Measurements from ENCODE around the gene PDE4B.

PDE4B gene

GRCh38 chr1:66282891-66283621 lies 490.4 kb downstream of the PDE4B start:
- no peak for DNase-seq (ENCODE audit: low read depth, low spot score)

- no peak for DNase-seq (ENCODE audit: low read depth, low spot score)
Observed at GRCh38 chr1:66283622-66284041, 490.9 kb downstream of the PDE4B start.

GRCh38 chr1:66284746-66285145 lies 492.1 kb downstream of the PDE4B start:
- DNase-seq (ENCODE audit: low read depth, low spot score), result no peak

DNA sequence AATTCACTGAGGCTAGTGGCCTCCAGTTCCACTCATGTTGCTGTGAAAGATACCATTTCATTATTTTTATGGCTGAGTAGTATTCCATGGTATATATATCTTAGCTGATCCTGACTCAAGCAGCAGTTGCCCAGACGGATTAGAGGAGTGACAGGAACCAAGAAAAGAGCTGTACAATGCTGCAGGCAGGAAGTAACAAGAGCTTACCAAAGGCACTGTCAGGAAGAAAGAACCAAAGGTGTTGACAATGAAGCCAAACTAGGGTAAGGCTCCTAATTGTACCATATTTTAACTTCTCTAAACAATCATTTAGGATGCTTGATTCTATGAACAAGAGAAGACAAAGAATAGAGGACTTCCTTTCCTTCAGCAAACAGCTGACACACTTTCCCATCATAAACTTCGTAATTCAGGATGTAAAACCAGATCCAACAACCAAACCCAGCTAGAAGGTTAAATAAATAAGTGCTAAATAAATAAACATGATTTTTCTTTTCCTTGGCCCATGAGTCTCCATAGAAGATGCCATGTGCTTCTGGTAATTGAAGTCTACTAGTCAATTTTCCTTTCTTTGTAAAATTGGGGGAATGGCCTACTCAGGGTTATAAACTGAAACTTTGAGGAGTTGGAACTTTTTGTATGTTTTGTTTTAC lies 493.0 kb downstream of the PDE4B start:
- no peak for DNase-seq (ENCODE audit: low read depth, low spot score)

DNA sequence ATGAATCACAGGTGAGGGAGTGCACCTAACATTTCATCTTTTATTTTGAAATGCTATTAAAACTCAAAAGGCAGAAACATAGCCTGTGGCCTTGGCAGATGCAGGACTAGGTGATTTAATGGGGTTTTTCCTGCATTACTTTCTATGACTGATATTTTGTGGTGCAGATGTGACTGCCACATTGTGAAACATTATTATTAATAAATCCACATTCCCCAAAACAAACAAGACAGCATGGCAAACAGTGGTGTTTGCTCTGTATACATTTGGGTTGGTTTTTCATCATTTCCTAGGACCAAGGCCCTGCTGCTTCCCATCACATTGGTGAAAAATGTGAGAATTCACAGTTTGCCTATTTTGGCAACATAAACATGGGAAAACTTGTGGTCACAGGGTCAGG lies 493.6 kb downstream of the PDE4B start:
- no peak for DNase-seq (ENCODE audit: low read depth, low spot score)

GRCh38 chr1:66288048-66288447 lies 495.4 kb downstream of the PDE4B start:
- no peak for DNase-seq (ENCODE audit: low read depth, low spot score)

DNA sequence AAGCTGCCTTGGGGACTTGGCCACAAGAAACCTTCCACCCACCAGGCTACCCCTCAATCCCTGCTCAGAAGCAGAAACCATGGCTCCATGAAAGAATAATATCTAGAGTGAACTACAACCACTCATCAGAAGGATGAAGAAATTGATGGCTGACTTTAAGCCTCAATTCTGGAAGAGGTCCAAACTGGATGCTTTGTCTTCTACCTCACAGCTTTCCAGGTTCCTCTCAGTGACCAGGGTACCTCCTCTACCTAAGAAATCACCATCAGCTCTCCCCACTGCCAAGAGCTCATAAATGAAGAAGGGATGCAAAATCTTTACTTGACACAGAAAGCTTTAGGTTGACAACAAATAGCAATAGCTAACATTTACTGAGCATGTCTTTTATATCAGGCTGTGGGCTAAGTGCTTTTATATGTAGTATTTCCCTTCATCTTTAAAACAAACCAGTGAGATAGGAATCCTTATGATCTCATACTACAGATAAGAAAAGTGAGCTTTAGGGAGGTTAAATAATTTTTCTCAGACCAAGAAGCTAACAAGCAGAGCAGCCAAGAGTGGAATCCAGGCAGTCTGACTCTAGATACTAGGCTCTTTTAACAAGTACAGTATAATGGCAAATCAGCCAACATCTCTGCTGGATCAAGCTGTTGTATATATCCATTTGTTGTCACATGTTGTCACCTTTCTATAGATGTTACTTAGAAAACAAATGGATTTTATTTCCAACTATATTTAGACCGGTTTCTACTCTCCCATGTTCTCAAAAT lies 498.3 kb downstream of the PDE4B start:
- no peak for DNase-seq (ENCODE audit: low read depth, low spot score)

- no peak for DNase-seq (ENCODE audit: low read depth, low spot score)
Observed at GRCh38 chr1:66291531-66291864, 498.8 kb downstream of the PDE4B start.

GRCh38 chr1:66292305-66292704 lies 499.6 kb downstream of the PDE4B start:
- DNase-seq (ENCODE audit: low read depth, low spot score), result no peak

DNA sequence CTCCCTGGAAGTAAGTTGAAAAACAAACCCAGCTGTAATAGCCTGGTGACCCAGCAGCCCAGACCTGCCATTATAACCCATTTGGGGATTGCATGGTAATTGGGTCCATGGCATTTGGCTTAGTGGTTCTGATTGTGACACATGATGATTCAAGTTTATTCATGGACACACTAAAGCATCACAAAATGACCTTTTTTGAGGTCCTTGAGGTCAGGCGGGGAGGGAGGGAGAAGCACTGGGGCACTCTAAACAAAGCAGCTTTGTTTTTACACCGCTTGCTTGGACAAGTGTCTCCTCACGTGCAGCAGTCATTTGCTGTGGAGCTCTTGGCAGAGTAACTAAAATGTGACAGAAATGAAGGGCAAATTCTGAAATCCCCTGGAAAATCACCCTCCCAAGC lies 500.2 kb downstream of the PDE4B start:
- DNase-seq (ENCODE audit: low read depth, low spot score), result no peak

GRCh38 chr1:66294707-66295370 lies 502.1 kb downstream of the PDE4B start:
- DNase-seq (ENCODE audit: low read depth, low spot score), result no peak

DNA sequence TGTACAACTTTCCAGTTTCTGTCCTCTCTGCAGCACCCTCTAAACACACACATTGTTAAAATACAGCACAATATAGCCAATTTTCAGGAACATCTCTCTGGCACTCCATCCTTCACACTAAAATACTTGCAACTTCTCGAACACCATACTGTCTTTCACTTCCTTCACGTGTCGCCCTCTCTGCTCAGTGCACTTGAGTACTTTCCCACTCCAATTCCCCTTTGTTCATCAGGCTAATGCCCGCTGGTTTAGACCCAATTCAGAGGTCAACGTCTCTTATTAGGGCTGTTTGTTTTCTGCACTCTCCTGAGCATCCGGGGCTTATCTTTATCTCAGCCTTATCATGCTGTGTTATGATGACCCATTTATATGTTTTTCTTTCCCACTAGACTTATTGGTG lies 503.1 kb downstream of the PDE4B start:
- no peak for DNase-seq (ENCODE audit: low read depth, low spot score)

DNA sequence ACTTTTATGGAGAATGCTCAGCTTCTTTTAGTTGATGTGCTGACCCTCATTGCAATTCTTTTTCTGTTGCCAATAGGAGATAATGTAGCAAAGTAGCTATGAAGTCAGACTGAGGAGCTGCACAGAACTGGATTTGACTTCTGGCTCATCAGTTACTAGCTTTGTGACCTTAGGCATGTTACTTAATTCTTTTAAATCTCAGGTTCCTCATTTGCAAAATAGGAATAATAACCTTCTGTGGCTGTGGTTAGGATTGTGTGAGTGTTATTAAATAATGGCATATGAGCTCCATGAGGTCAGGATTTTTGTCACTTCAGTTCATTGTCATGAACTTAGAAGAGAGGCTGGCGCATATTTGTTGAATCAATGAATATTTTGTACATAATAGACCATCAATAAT lies 503.7 kb downstream of the PDE4B start:
- no peak for DNase-seq (ENCODE audit: low read depth, low spot score)

DNA sequence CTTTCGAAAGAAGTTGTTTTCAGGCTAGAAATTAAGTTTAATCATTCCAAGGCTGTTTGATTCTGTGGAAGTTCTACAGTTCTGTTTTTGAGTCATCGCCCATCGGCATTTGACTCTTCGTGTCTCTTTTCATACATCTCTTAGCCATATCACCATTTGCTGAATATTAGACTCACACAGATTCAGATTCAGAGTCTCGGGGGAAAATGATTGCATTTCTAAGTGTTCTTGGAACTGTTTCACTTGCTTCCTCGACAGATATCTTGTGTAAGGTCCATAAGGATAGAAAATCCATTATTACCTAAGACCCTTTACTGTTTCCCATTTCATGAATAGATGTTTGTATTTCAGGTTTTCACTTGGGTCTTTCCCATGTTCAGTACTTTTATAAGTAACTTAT lies 504.3 kb downstream of the PDE4B start:
- no peak for DNase-seq (ENCODE audit: low read depth, low spot score)

DNA sequence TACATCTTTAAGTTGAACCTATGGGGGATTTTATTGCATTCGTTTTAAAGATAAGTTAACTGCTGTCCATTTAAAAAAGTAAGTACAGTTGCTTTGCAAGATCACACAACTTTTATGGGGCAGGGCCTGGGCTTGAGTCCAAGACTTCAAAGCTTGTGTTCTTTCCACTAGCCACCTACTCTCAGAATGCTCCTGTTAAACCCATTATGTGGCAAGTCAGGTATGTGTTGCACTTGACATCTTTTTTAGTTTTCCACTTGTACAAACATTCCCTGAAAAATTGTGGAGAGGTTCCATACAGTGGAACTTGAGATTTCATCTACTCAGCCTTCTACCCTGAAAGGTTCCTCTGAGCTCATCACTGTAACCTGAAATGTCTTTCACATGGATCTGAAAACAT lies 505.8 kb downstream of the PDE4B start:
- no peak for DNase-seq (ENCODE audit: low read depth, low spot score)

DNA sequence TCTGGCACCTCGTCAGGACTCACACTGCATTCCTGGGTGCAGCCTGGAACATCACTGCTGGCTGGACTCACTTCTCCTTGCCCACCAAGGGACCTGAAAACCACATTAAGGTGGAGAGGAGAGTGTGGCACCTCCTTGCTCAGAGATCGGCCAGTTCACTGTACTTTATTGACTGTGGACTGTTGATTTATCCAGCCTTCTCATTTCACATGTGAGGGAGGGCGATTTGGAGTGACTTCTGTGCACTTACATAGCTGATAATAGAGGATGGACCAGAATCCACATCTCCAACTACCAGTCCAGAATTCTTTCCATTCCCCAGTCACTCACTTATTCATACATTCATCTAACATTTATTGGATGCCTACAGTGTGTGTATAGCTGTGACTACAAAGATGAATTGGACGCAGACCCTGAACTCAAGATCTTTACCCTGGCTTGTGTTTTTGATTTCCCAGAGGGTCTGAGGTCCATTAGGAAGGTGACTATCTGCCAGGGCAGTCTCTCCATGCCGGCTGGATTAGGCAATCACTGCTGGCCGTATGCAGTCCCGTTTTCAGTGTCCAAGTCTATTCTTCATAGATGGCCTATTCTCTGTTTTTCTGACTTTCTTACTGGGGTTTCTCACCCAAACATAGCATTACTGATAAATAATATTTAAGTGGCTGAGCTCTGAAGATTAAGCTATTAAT lies 507.7 kb downstream of the PDE4B start:
- no peak for DNase-seq (ENCODE audit: low read depth, low spot score)

DNA sequence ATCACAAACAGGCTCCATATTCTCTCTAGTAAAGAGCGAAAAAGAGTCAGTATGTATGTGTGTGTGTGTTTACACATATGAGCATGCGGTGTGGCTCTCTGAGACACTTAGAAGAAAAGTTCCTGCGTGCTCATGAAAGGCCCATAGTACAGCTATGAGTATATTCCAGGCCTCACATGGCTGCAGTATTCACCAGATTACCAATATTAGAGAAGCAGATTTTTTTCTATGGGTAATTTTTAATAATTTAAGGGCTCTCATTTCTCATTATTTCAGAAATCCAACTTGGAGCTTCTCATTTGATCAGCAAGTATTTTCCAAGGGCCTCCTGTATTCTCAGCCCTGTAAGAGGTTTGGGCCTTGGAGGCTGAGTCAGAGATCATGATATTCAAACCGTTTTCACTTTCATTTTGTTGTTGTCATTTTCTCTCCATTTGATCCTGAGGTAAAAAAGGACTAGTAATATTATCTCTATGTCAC lies 508.3 kb downstream of the PDE4B start:
- no peak for DNase-seq (ENCODE audit: low read depth, low spot score)

DNA sequence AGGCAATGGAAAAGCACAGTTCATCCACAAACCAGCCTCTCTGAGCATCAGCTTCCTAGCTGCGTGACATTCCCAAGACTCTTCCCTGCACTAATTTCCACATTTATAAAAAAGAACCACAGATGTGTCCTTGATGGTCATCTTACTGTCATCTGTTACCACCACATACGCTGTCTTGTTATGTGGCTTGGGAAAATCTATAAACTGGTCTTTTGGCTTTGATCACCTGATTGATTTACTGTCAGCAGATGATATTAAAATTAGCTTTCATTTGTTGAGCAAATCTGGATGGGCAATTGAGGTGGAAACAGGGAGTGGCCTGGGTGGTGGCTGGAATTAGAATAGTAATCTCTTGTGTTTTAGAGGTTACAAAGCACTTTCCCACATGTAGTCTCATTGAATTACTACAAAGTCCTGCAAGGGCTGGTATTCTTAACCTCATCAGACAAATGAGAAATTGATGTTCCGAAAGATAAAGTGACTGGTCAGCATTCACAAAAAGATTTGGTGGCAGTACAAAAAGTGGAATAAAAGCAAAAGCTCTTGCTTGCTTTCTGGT lies 509.6 kb downstream of the PDE4B start:
- no peak for DNase-seq (ENCODE audit: low read depth, low spot score)

DNA sequence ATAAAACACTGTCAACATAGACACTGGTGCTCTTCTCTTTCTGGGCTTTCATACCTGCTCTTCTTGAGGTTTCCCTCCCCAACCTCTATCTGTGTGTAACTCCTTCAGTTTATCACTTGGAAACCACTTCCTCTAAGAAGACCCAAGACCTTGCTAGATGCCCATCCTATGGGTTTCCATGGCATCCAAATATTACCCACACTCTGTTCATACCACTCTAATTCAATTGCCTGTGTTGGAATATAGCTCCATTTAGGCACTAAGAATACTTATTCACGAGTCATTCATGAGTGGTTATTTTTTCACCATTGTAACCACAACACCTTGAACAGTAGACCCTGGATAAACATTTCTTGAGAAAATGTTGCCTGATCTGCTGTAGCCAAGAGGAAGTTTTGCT lies 510.1 kb downstream of the PDE4B start:
- no peak for DNase-seq (ENCODE audit: low read depth, low spot score)

DNA sequence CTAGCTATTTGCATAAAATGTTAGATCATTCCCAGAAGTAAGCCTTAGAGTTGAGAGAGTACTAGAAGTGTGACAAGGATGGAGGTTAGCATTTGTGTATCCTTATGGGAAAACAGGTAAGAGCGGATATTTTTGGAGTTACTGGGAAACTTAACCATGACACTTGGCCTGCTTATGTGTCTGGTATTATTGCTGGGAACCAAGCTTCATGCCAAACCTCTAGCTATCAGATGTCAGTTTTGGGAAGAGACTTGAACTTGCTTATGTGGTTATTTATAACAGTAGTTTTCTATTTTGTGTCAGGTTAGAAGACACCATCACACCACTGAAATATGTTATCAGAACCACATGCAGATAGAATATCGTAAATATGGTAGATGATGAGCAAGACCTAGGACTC lies 511.0 kb downstream of the PDE4B start:
- DNase-seq (ENCODE audit: low read depth, low spot score), result no peak

GRCh38 chr1:66304128-66304527 lies 511.4 kb downstream of the PDE4B start:
- DNase-seq (ENCODE audit: low read depth, low spot score), result no peak
